ENCODE measurements around the gene MAP4K2.

GRCh38 chr11:64837887-64838351 is 34.9 kb upstream of the MAP4K2 start:
- no peak for TF ChIP-seq POLR2A (IDR thresholded peaks at IDR 0.05)
- TF ChIP-seq, protein P1, sequence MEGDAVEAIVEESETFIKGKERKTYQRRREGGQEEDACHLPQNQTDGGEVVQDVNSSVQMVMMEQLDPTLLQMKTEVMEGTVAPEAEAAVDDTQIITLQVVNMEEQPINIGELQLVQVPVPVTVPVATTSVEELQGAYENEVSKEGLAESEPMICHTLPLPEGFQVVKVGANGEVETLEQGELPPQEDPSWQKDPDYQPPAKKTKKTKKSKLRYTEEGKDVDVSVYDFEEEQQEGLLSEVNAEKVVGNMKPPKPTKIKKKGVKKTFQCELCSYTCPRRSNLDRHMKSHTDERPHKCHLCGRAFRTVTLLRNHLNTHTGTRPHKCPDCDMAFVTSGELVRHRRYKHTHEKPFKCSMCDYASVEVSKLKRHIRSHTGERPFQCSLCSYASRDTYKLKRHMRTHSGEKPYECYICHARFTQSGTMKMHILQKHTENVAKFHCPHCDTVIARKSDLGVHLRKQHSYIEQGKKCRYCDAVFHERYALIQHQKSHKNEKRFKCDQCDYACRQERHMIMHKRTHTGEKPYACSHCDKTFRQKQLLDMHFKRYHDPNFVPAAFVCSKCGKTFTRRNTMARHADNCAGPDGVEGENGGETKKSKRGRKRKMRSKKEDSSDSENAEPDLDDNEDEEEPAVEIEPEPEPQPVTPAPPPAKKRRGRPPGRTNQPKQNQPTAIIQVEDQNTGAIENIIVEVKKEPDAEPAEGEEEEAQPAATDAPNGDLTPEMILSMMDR (IDR thresholded peaks at IDR 0.05 in 4 of 5, conservative IDR thresholded peaks at IDR 0.05 in 1 of 5) = no peak
